Fibroblast of pulmonary artery (primary cell): ENCODE measurements around the gene ERO1B.

ENCODE experiments used
- DNase-seq: peaks from one replicate; pipeline ENCODE4 v3.0.0-alpha.2; 2010; ENCODE audit warnings: low read depth
- H3K4me3 ChIP-seq: replicated peaks from 2 replicates; pipeline ENCODE4 v1.5.1; 2011; ENCODE audit warnings: low read depth, mild to moderate bottlenecking, control low read depth, low read length, moderate library complexity
- TF ChIP-seq, protein P1 (sequence below): IDR thresholded peaks from 2 replicates; pipeline ENCODE4 v1.5.1; 2011; ENCODE audit warnings: mild to moderate bottlenecking, control low read depth, low read length, inconsistent platforms; ENCODE audit errors: missing control alignments

Gene ERO1B

DNA sequence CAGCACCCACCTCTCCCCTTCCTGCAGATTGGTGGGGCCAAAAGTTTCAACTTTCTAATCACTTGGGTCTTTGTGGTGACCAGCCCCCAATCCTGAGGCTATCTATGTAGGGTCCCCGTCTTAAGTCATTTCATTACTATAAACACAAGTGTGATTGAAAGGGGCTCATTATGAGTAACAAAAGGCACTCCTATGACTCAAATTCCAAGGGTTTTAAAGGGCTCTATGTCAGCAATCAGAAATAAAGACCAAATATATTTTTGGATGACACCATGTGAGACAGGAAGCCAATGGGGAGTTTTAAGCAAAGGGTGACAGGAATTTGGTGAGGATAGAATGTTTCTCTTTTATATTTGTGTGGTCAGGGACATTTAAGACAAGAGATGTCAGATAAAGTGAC is 6.2 kb downstream of the ERO1B start:
- TF ChIP-seq, protein P1, sequence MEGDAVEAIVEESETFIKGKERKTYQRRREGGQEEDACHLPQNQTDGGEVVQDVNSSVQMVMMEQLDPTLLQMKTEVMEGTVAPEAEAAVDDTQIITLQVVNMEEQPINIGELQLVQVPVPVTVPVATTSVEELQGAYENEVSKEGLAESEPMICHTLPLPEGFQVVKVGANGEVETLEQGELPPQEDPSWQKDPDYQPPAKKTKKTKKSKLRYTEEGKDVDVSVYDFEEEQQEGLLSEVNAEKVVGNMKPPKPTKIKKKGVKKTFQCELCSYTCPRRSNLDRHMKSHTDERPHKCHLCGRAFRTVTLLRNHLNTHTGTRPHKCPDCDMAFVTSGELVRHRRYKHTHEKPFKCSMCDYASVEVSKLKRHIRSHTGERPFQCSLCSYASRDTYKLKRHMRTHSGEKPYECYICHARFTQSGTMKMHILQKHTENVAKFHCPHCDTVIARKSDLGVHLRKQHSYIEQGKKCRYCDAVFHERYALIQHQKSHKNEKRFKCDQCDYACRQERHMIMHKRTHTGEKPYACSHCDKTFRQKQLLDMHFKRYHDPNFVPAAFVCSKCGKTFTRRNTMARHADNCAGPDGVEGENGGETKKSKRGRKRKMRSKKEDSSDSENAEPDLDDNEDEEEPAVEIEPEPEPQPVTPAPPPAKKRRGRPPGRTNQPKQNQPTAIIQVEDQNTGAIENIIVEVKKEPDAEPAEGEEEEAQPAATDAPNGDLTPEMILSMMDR, result no peak
- DNase-seq, result no peak
- H3K4me3 ChIP-seq, result no peak overlapping the region

DNA sequence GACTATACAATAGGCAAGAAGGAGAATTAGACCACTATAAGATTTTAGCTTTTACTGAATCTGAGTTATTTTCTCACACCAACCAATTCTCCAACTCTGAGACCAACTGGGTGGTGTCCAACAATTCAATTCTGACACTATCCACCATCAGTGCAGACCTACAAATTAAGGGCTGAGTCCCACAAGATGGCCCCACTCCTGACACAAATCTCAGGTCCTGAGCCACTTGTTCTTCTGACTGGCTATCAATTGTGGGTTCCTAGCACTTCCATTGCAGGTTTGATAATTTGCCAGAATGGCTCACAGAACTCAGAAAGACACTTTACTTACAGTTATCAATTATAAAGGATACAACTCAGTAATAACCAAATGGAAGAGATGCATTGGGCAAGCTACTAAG is 6.7 kb downstream of the ERO1B start:
- H3K4me3 ChIP-seq, result no peak overlapping the region
- no peak for DNase-seq
- TF ChIP-seq, protein P1, result no peak

DNA sequence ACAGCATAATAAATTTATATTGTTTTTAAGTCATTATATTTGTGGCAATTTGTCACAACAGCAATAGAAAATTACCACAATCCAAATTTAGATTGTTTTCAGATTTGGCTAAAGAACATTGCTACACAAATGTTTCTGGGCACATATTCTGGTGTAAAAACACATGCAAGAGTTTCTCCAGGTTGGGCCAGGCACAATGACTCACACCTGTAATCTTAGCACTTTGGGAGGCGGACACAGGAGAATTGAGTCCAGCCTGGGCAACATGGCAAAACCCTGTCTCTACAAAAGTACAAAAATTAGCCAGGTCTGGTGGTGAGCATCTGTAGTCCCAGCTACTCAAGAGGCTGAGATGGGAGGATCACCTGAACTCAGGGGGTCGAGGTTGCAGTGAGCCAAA is 8.4 kb downstream of the ERO1B start:
- no peak overlapping the region for H3K4me3 ChIP-seq
- TF ChIP-seq, protein P1, result no peak
- DNase-seq, result no peak

DNA sequence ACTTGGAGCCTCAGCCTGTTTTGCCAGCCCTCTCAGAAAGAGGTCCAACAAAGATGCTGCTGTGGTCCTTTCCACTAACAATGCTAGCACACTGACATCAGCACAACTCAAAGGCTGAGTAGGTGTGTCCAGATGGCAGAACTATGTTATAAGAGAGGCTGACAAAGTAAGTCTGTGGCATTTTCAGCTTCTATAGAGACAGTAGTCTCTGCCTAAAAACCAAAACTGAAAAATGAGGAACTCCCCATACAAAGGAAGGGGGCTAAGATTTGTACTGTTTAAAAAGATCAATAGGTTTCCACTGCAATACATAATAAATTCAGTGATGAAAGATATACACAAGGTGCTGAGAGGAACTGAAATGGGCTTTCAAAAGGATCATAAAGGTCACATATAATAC is 12.3 kb downstream of the ERO1B start:
- no peak for DNase-seq
- TF ChIP-seq, protein P1, result no peak
- no peak overlapping the region for H3K4me3 ChIP-seq

DNA sequence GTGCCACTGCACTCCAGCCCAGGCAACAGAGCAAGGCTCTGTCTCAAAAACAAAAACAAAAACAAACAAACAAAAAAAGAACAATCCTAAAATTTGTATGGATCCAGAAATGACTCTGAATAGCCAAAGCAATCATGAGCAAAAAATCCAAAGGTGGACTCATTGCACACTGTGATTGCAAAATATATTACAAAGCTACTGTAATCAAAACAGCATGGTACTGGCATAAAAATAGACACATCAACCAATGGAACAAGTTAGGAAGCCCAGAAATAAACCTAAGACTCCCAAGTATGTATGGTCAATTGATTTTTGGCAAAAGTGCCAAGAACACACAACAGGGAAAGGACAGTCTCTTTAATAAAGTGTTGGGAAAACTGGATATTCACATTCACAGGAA is 19.9 kb downstream of the ERO1B start:
- TF ChIP-seq, protein P1, result no peak
- DNase-seq, result no peak
- no peak overlapping the region for H3K4me3 ChIP-seq

DNA sequence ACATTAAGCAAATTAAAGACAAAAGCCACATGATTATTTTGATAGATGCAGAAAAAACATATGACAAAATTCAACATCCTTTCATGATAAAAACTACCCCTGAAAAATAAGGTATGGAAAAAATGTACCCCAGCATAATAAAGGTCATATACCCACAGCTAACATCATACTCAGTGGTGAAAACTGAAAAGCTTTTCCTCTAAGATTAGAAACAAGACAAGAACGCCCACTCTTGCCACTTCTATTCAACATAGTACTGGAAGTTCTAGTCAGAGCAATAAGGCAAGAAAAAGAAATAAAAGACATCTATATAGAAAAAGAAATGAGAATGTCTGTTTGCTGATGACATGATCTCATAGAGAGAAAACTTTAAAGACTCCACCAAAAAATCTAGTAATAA is 20.7 kb downstream of the ERO1B start:
- DNase-seq, result no peak
- TF ChIP-seq, protein P1, result no peak
- H3K4me3 ChIP-seq, result no peak overlapping the region

DNA sequence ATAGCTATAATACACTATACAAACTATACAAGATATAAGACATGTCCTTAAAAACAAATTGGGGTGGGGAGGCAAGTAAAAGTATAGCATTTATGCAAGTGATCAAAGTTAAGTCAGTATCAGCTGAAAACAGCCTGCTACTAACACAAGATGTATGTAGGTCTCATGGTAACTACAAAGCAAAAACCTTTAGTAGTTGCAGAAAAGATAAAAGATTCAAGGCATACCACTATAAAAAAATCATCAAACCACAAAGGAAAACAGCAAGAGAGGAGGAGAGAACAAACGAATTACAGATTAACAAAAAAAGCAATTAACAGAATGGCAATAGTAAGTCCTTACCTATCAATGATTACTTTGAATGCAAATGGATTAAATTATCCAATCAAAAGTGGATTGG is 22.7 kb downstream of the ERO1B start:
- TF ChIP-seq, protein P1, result no peak
- no peak for DNase-seq
- no peak overlapping the region for H3K4me3 ChIP-seq
